ENCODE data around the gene NFIX.

DNA sequence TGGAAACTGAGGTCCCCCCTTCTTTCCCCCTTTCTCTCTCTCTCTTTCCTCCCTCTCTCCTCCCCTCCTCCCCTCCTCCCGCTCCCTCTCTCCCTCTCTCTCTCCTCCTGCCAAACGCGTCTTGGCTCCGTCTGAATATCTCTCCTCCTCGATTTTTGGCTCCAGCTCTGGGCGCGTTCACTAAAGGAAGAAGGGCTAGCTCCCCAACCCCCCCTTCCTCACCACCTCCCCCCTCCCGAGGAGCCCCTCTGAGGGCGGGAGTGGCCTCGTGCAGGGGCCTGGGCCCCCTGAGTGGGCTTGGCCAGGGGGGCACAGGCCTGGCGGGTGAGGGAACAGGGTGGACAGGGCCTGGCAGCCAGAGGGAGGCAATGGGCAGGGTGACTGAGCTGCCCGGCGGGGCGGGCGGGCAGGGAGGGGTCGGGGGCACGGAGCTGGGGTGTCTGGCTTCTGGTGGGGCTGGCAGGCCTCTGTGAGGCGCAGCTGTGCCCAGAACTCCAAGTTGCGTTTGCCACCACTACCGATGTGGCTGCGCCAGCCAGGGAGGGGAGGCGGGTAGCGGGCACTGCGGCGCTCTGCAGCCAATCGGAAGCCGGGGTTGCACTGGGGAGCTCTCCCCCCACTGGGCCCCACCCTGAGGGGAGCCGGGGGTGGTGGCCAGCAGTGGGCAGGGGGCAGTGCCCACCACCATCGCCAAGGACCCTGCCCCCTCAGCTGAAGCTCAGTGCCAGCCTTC is 7.1 kb downstream of the NFIX start:
- TF ChIP-seq POLR2A (IDR thresholded peaks at IDR 0.05): peak; percentile 54 to 65
- TF ChIP-seq, protein P1, sequence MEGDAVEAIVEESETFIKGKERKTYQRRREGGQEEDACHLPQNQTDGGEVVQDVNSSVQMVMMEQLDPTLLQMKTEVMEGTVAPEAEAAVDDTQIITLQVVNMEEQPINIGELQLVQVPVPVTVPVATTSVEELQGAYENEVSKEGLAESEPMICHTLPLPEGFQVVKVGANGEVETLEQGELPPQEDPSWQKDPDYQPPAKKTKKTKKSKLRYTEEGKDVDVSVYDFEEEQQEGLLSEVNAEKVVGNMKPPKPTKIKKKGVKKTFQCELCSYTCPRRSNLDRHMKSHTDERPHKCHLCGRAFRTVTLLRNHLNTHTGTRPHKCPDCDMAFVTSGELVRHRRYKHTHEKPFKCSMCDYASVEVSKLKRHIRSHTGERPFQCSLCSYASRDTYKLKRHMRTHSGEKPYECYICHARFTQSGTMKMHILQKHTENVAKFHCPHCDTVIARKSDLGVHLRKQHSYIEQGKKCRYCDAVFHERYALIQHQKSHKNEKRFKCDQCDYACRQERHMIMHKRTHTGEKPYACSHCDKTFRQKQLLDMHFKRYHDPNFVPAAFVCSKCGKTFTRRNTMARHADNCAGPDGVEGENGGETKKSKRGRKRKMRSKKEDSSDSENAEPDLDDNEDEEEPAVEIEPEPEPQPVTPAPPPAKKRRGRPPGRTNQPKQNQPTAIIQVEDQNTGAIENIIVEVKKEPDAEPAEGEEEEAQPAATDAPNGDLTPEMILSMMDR (IDR thresholded peaks at IDR 0.05 in 4 of 5, conservative IDR thresholded peaks at IDR 0.05 in 1 of 5): peak in 3 of 5 experiments; percentile 15 to 49 (median 28)

Data from gastrocnemius medialis (tissue), 4 donors.